Neural progenitor cell (in vitro differentiated cells): ENCODE measurements around the gene RAB3GAP2. TPM values are rescaled to one million over a fixed set of nuclear protein-coding genes. Genes with fewer than 3 reads are reported as not detected.

ENCODE experiments used
- DNase-seq: peaks from one replicate; pipeline ENCODE4 v3.0.0-alpha.2; 2016; ENCODE audit warnings: low spot score
- H2AFZ ChIP-seq: fragments of 200-600 bp; sonication (generic); replicated peaks from 2 replicates; pipeline ENCODE4 v1.6.1; 2016; ENCODE audit warnings: antibody characterized with exemption
- H3F3A ChIP-seq: fragments of 200-600 bp; sonication (generic); 2 replicates; pipeline ENCODE4 v1.6.1; 2016; ENCODE audit warnings: antibody characterized with exemption, low read depth
- H3K27ac ChIP-seq: fragments of 200-600 bp; sonication (generic); 2 replicates; pipeline ENCODE4 v1.5.1; 2016; ENCODE audit warnings: mild to moderate bottlenecking
- H3K27me3 ChIP-seq: fragments of 200-600 bp; sonication (generic); 2 replicates; pipeline ENCODE4 v1.6.1; 2016; ENCODE audit warnings: mild to moderate bottlenecking, moderate library complexity
- H3K36me3 ChIP-seq: fragments of 200-600 bp; sonication (generic); 2 replicates; pipeline ENCODE4 v1.5.1; 2016
- H3K4me1 ChIP-seq: fragments of 200-600 bp; sonication (generic); 2 replicates; pipeline ENCODE4 v1.6.1; 2016; ENCODE audit warnings: mixed run types
- H3K4me2 ChIP-seq: fragments of 200-600 bp; sonication (generic); 2 replicates; pipeline ENCODE4 v1.6.1; 2016
- H3K4me3 ChIP-seq: fragments of 200-600 bp; sonication (generic); 2 replicates; pipeline ENCODE4 v1.5.1; 2016
- H3K79me2 ChIP-seq: fragments of 200-600 bp; sonication (generic); 2 replicates; pipeline ENCODE4 v1.6.1; 2016; ENCODE audit warnings: low read depth
- H3K9ac ChIP-seq: fragments of 200-600 bp; sonication (generic); 2 replicates; pipeline ENCODE4 v1.6.1; 2016
- H3K9me3 ChIP-seq: fragments of 200-600 bp; sonication (generic); 2 replicates; pipeline ENCODE4 v1.5.1; 2016; ENCODE audit warnings: low read depth
- H4K20me1 ChIP-seq: fragments of 200-600 bp; sonication (generic); 2 replicates; pipeline ENCODE4 v1.6.1; 2016; ENCODE audit warnings: low read depth
- H3K27ac Mint-ChIP-seq: 3 replicates; pipeline ENCODE4 v1.8.0; 2021; ENCODE audit warnings: mixed read lengths
- H3K27me3 Mint-ChIP-seq: 2 replicates; pipeline ENCODE4 v1.8.0; 2022; ENCODE audit warnings: low read depth, mild to moderate bottlenecking, inconsistent platforms, moderate library complexity, mixed read lengths; ENCODE audit not compliant: insufficient read depth
- H3K36me3 Mint-ChIP-seq: 3 replicates; pipeline ENCODE4 v1.8.0; 2021; ENCODE audit warnings: mixed read lengths
- H3K4me1 Mint-ChIP-seq: 3 replicates; pipeline ENCODE4 v1.8.0; 2021; ENCODE audit warnings: mixed read lengths
- H3K4me3 Mint-ChIP-seq: 3 replicates; pipeline ENCODE4 v1.8.0; 2021; ENCODE audit warnings: mild to moderate bottlenecking, moderate library complexity, mixed read lengths
- H3K9me3 Mint-ChIP-seq: 3 replicates; pipeline ENCODE4 v1.8.0; 2020; ENCODE audit warnings: mixed read lengths
- CTCF ChIP-seq: fragments of 200-600 bp; sonication (generic); IDR thresholded peaks from 2 replicates; pipeline ENCODE4 v1.5.1; 2017; ENCODE audit warnings: antibody characterized with exemption, mild to moderate bottlenecking
- EZH2 ChIP-seq: fragments of 200-600 bp; sonication (generic); IDR thresholded peaks from 2 replicates; pipeline ENCODE4 v1.6.1; 2017; ENCODE audit warnings: antibody characterized with exemption, mild to moderate bottlenecking, moderate library complexity
- EZH2phosphoT487 ChIP-seq: fragments of 200-600 bp; sonication (generic); IDR thresholded peaks from 2 replicates; pipeline ENCODE4 v1.6.1; 2017; ENCODE audit warnings: antibody characterized with exemption
- total RNA-seq: library from RNA; depleted of rRNA; stranded (reverse); fragments of >200 nt; gene quantifications from 2 replicates; pipeline ENCODE4 v1.2.3, GENCODE V29; 2015; ENCODE audit warnings: low replicate concordance

The RAB3GAP2 gene
- total RNA-seq, 1 donor from 2014 or later = 36.4 TPM

DNA sequence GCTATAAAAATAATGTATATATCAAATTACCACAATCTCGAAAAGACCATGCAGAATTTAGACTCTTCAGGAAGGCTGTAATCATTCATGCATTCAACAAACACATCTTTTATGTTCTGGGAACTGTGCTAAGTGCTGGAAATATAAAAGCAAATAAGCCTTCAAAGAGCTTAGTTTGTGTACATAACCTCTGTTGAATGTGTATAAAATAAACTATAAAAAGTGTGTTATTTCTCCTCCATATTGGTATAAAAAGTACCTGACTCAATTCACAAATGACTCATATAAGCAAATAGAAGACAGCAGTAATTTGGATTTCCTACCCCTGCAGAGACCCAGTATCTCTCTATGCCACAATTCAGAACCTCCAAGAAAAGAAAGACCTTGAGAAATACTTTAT is 36.8 kb downstream of the RAB3GAP2 start:
- Histone ChIP-seq H3K27me3 (no peaks in the 10 kb centered on the region), H3F3A (no peaks in the 10 kb centered on the region), H3K79me2 (peaks cover 56% of the 10 kb centered on the region), H2AFZ (no peak overlapping the region), H3K27ac (no peak overlapping the region), H3K9ac (no peak overlapping the region), H3K36me3 (no peaks in the 10 kb centered on the region), H3K4me1 (no peaks in the 10 kb centered on the region), H4K20me1 (no peaks in the 10 kb centered on the region), H3K4me3 (no peak overlapping the region), H3K4me2 (no peak overlapping the region), H3K9me3 (no peaks in the 10 kb centered on the region)
- TF ChIP-seq EZH2phosphoT487 = no peak
- no peak for TF ChIP-seq CTCF
- no peak for TF ChIP-seq EZH2
- no peak for DNase-seq
- no peaks in the 10 kb centered on the region for H3K4me1 Mint-ChIP-seq
- no peaks in the 10 kb centered on the region for H3K9me3 Mint-ChIP-seq
- no peaks in the 10 kb centered on the region for H3K27me3 Mint-ChIP-seq
- H3K36me3 Mint-ChIP-seq = peaks cover 12% of the 10 kb centered on the region
- no peak overlapping the region for H3K27ac Mint-ChIP-seq
- no peak overlapping the region for H3K4me3 Mint-ChIP-seq

- no peak overlapping the region for H3K27ac Mint-ChIP-seq
- Histone ChIP-seq H3F3A (no peaks in the 10 kb centered on the region), H3K4me3 (no peak overlapping the region), H3K79me2 (peaks cover 53% of the 10 kb centered on the region), H4K20me1 (no peaks in the 10 kb centered on the region), H3K27me3 (no peaks in the 10 kb centered on the region), H2AFZ (no peak overlapping the region), H3K36me3 (no peaks in the 10 kb centered on the region), H3K9me3 (no peaks in the 10 kb centered on the region), H3K4me1 (no peaks in the 10 kb centered on the region), H3K27ac (no peak overlapping the region), H3K4me2 (no peak overlapping the region), H3K9ac (no peak overlapping the region)
- no peaks in the 10 kb centered on the region for H3K27me3 Mint-ChIP-seq
- no peak for DNase-seq
- peaks cover 14% of the 10 kb centered on the region for H3K36me3 Mint-ChIP-seq
- no peaks in the 10 kb centered on the region for H3K4me1 Mint-ChIP-seq
- no peak overlapping the region for H3K4me3 Mint-ChIP-seq
- H3K9me3 Mint-ChIP-seq = no peaks in the 10 kb centered on the region
- TF ChIP-seq CTCF (no peak), EZH2phosphoT487 (no peak), EZH2 (no peak)
These were observed 38.3 kb downstream of the RAB3GAP2 start for GRCh38 chr1:220233927-220234326.

DNA sequence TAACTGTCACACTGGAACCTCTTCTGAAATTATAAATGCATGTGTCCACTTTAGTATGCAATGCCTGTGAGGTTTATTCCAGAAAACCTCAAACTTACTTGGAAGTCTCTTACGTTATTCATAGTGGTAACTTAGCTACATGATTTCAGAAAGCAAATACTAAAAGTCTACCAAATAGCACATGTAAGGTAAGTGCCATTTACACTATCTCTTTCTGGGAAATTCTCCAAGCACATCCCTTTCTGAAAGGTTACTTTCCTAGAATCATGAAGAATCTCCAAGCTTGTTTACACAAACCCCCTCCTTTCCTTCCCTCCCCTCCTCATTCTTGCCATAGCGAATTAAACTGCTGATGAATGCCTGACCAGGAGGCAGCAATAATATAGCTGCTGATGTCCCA is 42.5 kb downstream of the RAB3GAP2 start:
- H3K4me1 ChIP-seq = peaks cover 5% of the 10 kb centered on the region
- Mint-ChIP-seq H3K4me3 (no peak overlapping the region), H3K27ac (no peak overlapping the region)

More for the DNA sequence above, 42.5 kb downstream of the RAB3GAP2 start:
- H3K36me3 ChIP-seq = no peaks in the 10 kb centered on the region
- no peaks in the 10 kb centered on the region for H3K4me1 Mint-ChIP-seq
- H3K27me3 Mint-ChIP-seq = no peaks in the 10 kb centered on the region
- H4K20me1 ChIP-seq = peaks cover 7% of the 10 kb centered on the region
- H3K9me3 Mint-ChIP-seq = no peaks in the 10 kb centered on the region
- peaks cover 15% of the 10 kb centered on the region for H3K36me3 Mint-ChIP-seq
- H3F3A ChIP-seq = no peaks in the 10 kb centered on the region
- no peak for DNase-seq
- no peak overlapping the region for H3K27ac ChIP-seq
- H3K79me2 ChIP-seq = peaks cover 47% of the 10 kb centered on the region
- H2AFZ ChIP-seq = no peak overlapping the region
- no peaks in the 10 kb centered on the region for H3K9me3 ChIP-seq
- no peak overlapping the region for H3K9ac ChIP-seq
- no peak overlapping the region for H3K4me2 ChIP-seq
- H3K4me3 ChIP-seq = no peak overlapping the region
- no peaks in the 10 kb centered on the region for H3K27me3 ChIP-seq
- TF ChIP-seq EZH2 (no peak), CTCF (no peak), EZH2phosphoT487 (no peak)
